Measurements from ENCODE around the gene HNRNPLL. TPM values are rescaled to one million over a fixed set of nuclear protein-coding genes. Genes with fewer than 3 reads are reported as not detected.
A peak's percentile ranks its signal among the peaks of the same experiment; 100 is the strongest.

Gene HNRNPLL
- total and polyA plus RNA-seq, 2 experiments from 2014 or later, result 42.5 to 53.4 TPM

DNA sequence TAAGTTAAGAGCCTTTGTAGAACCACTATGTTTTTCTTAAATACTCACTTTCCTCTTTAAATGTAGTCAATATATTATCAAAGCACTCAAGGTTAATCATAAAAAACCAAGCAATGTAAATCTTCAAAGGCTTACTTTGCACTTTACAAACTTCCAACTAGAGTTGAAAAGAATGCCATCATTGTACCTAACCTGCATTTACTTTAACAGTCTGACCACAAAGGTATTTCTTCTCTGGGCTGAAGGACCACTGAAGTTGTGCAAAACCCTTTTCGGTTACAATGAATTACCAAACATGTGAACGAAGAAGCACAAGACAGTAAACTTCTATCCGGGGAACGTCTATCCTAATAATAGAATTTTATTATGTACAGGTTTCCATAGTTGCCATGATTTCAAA, 3.0 kb downstream of the HNRNPLL start (continued):
- TF ChIP-seq, protein P1, sequence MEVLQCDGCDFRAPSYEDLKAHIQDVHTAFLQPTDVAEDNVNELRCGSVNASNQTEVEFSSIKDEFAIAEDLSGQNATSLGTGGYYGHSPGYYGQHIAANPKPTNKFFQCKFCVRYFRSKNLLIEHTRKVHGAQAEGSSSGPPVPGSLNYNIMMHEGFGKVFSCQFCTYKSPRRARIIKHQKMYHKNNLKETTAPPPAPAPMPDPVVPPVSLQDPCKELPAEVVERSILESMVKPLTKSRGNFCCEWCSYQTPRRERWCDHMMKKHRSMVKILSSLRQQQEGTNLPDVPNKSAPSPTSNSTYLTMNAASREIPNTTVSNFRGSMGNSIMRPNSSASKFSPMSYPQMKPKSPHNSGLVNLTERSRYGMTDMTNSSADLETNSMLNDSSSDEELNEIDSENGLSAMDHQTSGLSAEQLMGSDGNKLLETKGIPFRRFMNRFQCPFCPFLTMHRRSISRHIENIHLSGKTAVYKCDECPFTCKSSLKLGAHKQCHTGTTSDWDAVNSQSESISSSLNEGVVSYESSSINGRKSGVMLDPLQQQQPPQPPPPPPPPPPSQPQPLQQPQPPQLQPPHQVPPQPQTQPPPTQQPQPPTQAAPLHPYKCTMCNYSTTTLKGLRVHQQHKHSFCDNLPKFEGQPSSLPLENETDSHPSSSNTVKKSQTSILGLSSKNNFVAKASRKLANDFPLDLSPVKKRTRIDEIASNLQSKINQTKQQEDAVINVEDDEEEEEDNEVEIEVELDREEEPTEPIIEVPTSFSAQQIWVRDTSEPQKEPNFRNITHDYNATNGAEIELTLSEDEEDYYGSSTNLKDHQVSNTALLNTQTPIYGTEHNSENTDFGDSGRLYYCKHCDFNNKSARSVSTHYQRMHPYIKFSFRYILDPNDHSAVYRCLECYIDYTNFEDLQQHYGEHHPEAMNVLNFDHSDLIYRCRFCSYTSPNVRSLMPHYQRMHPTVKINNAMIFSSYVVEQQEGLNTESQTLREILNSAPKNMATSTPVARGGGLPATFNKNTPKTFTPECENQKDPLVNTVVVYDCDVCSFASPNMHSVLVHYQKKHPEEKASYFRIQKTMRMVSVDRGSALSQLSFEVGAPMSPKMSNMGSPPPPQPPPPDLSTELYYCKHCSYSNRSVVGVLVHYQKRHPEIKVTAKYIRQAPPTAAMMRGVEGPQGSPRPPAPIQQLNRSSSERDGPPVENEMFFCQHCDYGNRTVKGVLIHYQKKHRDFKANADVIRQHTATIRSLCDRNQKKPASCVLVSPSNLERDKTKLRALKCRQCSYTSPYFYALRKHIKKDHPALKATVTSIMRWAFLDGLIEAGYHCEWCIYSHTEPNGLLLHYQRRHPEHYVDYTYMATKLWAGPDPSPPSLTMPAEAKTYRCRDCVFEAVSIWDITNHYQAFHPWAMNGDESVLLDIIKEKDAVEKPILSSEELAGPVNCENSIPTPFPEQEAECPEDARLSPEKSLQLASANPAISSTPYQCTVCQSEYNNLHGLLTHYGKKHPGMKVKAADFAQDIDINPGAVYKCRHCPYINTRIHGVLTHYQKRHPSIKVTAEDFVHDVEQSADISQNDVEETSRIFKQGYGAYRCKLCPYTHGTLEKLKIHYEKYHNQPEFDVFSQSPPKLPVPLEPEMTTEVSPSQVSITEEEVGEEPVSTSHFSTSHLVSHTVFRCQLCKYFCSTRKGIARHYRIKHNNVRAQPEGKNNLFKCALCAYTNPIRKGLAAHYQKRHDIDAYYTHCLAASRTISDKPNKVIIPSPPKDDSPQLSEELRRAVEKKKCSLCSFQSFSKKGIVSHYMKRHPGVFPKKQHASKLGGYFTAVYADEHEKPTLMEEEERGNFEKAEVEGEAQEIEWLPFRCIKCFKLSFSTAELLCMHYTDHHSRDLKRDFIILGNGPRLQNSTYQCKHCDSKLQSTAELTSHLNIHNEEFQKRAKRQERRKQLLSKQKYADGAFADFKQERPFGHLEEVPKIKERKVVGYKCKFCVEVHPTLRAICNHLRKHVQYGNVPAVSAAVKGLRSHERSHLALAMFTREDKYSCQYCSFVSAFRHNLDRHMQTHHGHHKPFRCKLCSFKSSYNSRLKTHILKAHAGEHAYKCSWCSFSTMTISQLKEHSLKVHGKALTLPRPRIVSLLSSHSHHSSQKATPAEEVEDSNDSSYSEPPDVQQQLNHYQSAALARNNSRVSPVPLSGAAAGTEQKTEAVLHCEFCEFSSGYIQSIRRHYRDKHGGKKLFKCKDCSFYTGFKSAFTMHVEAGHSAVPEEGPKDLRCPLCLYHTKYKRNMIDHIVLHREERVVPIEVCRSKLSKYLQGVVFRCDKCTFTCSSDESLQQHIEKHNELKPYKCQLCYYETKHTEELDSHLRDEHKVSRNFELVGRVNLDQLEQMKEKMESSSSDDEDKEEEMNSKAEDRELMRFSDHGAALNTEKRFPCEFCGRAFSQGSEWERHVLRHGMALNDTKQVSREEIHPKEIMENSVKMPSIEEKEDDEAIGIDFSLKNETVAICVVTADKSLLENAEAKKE (CRISPR knock-in tag; IDR thresholded peaks at IDR 0.05), result no peak
- no peak for TF ChIP-seq EZH2phosphoT487 (IDR thresholded peaks at IDR 0.05; ENCODE audit: unreplicated experiment)
- no peak for TF ChIP-seq JUNB (IDR thresholded peaks at IDR 0.05; ENCODE audit: unreplicated experiment)
- no peak for TF ChIP-seq EZH2 (IDR thresholded peaks at IDR 0.05; ENCODE audit: low read depth, unreplicated experiment)
- no peak for TF ChIP-seq ZNF331 (CRISPR knock-in tag; IDR thresholded peaks at IDR 0.05; ENCODE audit: low read depth)
- TF ChIP-seq STAT1 (IDR thresholded peaks at IDR 0.05; ENCODE audit: unreplicated experiment), result no peak
- TF ChIP-seq CREB1 (CRISPR knock-in tag; IDR thresholded peaks at IDR 0.05; ENCODE audit: low read depth), result no peak
- TF ChIP-seq, protein P2, sequence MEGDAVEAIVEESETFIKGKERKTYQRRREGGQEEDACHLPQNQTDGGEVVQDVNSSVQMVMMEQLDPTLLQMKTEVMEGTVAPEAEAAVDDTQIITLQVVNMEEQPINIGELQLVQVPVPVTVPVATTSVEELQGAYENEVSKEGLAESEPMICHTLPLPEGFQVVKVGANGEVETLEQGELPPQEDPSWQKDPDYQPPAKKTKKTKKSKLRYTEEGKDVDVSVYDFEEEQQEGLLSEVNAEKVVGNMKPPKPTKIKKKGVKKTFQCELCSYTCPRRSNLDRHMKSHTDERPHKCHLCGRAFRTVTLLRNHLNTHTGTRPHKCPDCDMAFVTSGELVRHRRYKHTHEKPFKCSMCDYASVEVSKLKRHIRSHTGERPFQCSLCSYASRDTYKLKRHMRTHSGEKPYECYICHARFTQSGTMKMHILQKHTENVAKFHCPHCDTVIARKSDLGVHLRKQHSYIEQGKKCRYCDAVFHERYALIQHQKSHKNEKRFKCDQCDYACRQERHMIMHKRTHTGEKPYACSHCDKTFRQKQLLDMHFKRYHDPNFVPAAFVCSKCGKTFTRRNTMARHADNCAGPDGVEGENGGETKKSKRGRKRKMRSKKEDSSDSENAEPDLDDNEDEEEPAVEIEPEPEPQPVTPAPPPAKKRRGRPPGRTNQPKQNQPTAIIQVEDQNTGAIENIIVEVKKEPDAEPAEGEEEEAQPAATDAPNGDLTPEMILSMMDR (conservative IDR thresholded peaks at IDR 0.05; ENCODE audit: low read depth in 2 of 2), result no peak

DNA sequence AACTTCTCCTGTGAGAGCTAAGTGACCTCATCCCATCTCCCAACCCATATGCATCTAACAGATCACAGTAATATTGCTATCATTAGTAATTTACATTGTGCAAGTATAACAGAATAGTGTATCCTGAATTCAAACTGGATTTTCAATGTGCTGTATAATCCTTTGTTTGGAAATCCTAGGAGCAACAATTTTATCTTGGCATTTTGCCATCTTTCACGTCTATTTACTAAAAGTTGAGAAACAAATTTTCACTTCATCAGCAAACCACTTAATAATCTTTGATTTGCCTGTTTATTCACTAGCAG, 3.8 kb downstream of the HNRNPLL start:
- peak overlapping the region; percentile 88 for H3K4me2 ChIP-seq
- Mint-ChIP-seq H3K4me1 (peaks cover 46% of the 10 kb centered on the region), H3K36me3 (ENCODE audit: low read depth) (no peaks in the 10 kb centered on the region; the same call in 2 of the 3 replicates), H3K27ac (0 out of 2 replicates have a peak overlapping the region, but pooled peaks have one; percentile 9), H3K4me3 (peak overlapping the region; percentile 36), H3K9me3 (no peaks in the 10 kb centered on the region), H3K27me3 (ENCODE audit: insufficient read depth, low read depth, poor library complexity) (peaks cover 8% of the 10 kb centered on the region)
- H3K9me2 ChIP-seq (ENCODE audit: insufficient read depth), result no peaks in the 10 kb centered on the region
- H2AFZ ChIP-seq, result no peak overlapping the region
- DNase-seq (ENCODE audit: low spot score), result no peak
- H3K4me3 ChIP-seq, result peak overlapping the region; percentile 63
- peaks cover 80% of the 10 kb centered on the region for H3K79me2 ChIP-seq (replicated peaks; ENCODE audit: insufficient read depth)
- H3K4me1 ChIP-seq (ENCODE audit: insufficient read depth), result peaks cover 35% of the 10 kb centered on the region
- H3F3A ChIP-seq (replicated peaks; ENCODE audit: low read depth), result no peaks in the 10 kb centered on the region
- no peaks in the 10 kb centered on the region for H3K36me3 ChIP-seq (ENCODE audit: insufficient read depth)
- ATAC-seq, result no peak
- H3K27me3 ChIP-seq (ENCODE audit: insufficient read depth), result no peaks in the 10 kb centered on the region
- peaks cover 32% of the 10 kb centered on the region for H4K20me1 ChIP-seq (replicated peaks; ENCODE audit: insufficient read depth)
- H3K27ac ChIP-seq (ENCODE audit: low read depth), result no peak overlapping the region
- TF ChIP-seq, protein P3, sequence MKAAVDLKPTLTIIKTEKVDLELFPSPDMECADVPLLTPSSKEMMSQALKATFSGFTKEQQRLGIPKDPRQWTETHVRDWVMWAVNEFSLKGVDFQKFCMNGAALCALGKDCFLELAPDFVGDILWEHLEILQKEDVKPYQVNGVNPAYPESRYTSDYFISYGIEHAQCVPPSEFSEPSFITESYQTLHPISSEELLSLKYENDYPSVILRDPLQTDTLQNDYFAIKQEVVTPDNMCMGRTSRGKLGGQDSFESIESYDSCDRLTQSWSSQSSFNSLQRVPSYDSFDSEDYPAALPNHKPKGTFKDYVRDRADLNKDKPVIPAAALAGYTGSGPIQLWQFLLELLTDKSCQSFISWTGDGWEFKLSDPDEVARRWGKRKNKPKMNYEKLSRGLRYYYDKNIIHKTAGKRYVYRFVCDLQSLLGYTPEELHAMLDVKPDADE (IDR thresholded peaks at IDR 0.05), result no peak
